Measurements from ENCODE around the gene TECPR1.

DNA sequence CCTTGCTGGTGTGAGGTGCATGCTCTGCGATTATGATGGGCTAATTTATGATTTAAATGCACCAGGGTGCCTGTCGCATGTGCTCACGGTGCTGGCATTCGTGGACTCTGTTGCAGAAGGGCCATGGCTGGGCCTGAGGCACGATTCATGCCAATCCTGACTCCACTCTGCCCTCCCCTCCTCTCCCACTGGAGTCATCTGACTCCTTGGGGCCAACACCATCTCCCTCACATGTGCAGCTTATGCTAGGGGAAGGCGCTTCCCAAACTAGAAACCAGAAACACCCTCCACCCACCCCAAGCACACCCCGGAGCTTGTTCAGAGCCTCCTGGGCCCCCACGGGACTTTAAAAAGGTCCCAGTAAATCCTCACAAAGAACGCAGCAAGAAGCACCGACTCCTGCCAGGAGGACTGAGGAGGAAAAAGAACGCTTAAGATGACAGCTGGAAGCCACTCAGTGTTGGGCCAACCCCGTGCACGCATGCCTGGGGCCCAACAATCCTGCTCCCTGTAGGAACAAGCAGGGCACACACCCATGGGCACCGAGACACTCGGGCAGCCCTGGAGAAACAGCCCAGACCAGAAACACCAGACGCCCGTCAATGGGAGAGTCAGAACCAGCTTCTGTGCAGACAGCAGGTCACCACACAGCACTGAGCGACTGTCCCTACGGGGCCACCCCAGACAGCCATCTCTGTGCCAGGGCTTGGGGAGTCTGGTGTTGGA is 43.6 kb upstream of the TECPR1 start:
- TF ChIP-seq, protein P1, sequence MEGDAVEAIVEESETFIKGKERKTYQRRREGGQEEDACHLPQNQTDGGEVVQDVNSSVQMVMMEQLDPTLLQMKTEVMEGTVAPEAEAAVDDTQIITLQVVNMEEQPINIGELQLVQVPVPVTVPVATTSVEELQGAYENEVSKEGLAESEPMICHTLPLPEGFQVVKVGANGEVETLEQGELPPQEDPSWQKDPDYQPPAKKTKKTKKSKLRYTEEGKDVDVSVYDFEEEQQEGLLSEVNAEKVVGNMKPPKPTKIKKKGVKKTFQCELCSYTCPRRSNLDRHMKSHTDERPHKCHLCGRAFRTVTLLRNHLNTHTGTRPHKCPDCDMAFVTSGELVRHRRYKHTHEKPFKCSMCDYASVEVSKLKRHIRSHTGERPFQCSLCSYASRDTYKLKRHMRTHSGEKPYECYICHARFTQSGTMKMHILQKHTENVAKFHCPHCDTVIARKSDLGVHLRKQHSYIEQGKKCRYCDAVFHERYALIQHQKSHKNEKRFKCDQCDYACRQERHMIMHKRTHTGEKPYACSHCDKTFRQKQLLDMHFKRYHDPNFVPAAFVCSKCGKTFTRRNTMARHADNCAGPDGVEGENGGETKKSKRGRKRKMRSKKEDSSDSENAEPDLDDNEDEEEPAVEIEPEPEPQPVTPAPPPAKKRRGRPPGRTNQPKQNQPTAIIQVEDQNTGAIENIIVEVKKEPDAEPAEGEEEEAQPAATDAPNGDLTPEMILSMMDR (IDR thresholded peaks at IDR 0.05), result no peak
- TF ChIP-seq POLR2A (IDR thresholded peaks at IDR 0.05) (no peak), EP300 (IDR thresholded peaks at IDR 0.05) (no peak)
